ENCODE data around the gene HDGFL2.

The HDGFL2 gene

DNA sequence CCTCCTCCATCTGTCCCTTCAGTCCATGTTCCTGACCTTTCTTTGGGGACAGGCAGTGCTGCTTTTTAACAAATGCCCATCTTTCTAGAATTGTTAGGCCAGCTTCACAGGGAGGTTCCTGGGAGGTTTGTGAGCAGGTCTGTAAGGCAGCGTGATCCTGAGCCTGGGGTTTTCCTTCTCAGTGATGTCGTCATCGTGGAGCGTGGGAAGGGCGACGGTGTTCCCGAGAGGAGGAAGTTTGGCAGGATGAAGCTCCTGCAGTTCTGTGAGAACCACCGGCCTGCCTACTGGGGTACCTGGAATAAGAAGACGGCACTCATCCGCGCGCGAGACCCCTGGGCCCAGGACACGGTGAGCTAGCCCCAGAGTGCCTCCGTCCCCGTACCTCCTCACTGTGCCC is 42.8 kb upstream of the HDGFL2 start:
- no peaks in the 10 kb centered on the region for H3K9me3 ChIP-seq (ENCODE audit: control insufficient read depth, insufficient read depth, low read depth, low read length)
- H3K4me3 ChIP-seq (ENCODE audit: low read depth, low read length): no peak overlapping the region
- CTCF ChIA-PET: interaction anchor here (1.2 kb wide), 1 partner anchor 13 kb away, joined by 3 read pairs; no protein-coding TSS in a partner anchor
- H3K4me1 ChIP-seq (ENCODE audit: control insufficient read depth, insufficient read depth, low read length): no peaks in the 10 kb centered on the region
- POLR2A ChIA-PET: interaction anchor here (0.5 to 1.6 kb wide), 3 partner anchors 12 to 48 kb away, joined by 4 to 8 read pairs (median 4); no protein-coding TSS in a partner anchor
- H3K27ac ChIP-seq (ENCODE audit: extremely low read depth, low read depth, low read length): no peak overlapping the region
- peaks cover 61 to 87% of the 10 kb centered on the region in 2 experiments for H3K36me3 ChIP-seq (ENCODE audit: control insufficient read depth in 2 of 2, insufficient read depth in 1 of 2, low read length in 2 of 2)
- TF ChIP-seq, protein P1, sequence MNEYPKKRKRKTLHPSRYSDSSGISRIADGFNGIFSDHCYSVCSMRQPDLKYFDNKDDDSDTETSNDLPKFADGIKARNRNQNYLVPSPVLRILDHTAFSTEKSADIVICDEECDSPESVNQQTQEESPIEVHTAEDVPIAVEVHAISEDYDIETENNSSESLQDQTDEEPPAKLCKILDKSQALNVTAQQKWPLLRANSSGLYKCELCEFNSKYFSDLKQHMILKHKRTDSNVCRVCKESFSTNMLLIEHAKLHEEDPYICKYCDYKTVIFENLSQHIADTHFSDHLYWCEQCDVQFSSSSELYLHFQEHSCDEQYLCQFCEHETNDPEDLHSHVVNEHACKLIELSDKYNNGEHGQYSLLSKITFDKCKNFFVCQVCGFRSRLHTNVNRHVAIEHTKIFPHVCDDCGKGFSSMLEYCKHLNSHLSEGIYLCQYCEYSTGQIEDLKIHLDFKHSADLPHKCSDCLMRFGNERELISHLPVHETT (tag by site-specific recombination; IDR thresholded peaks at IDR 0.05): no peak
- TF ChIP-seq ZNF112 (tag by site-specific recombination; IDR thresholded peaks at IDR 0.05) (no peak), ZNF114 (tag by site-specific recombination; IDR thresholded peaks at IDR 0.05) (no peak), WT1 (tag by site-specific recombination; IDR thresholded peaks at IDR 0.05) (no peak), GLIS2 (tag by site-specific recombination; IDR thresholded peaks at IDR 0.05) (no peak), ZNF521 (tag by site-specific recombination; IDR thresholded peaks at IDR 0.05) (no peak), FEZF1 (tag by site-specific recombination; IDR thresholded peaks at IDR 0.05) (no peak), ZNF654 (tag by site-specific recombination; IDR thresholded peaks at IDR 0.05; ENCODE audit: low read depth) (no peak), ZNF169 (tag by site-specific recombination; IDR thresholded peaks at IDR 0.05) (no peak), ZSCAN30 (tag by site-specific recombination; IDR thresholded peaks at IDR 0.05) (no peak), ZBTB17 (tag by site-specific recombination; IDR thresholded peaks at IDR 0.05) (no peak), ZNF157 (tag by site-specific recombination; IDR thresholded peaks at IDR 0.05) (no peak), ZFHX2 (tag by site-specific recombination; conservative IDR thresholded peaks at IDR 0.05) (no peak), ZNF341 (tag by site-specific recombination; IDR thresholded peaks at IDR 0.05; ENCODE audit: low read depth) (no peak), ZNF221 (tag by site-specific recombination; IDR thresholded peaks at IDR 0.05; ENCODE audit: borderline replicate concordance) (no peak), SP7 (tag by site-specific recombination; IDR thresholded peaks at IDR 0.05) (no peak)
- TF ChIP-seq, protein P2, sequence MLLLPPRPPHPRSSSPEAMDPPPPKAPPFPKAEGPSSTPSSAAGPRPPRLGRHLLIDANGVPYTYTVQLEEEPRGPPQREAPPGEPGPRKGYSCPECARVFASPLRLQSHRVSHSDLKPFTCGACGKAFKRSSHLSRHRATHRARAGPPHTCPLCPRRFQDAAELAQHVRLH (tag by site-specific recombination; IDR thresholded peaks at IDR 0.05): no peak
- TF ChIP-seq, protein P3, sequence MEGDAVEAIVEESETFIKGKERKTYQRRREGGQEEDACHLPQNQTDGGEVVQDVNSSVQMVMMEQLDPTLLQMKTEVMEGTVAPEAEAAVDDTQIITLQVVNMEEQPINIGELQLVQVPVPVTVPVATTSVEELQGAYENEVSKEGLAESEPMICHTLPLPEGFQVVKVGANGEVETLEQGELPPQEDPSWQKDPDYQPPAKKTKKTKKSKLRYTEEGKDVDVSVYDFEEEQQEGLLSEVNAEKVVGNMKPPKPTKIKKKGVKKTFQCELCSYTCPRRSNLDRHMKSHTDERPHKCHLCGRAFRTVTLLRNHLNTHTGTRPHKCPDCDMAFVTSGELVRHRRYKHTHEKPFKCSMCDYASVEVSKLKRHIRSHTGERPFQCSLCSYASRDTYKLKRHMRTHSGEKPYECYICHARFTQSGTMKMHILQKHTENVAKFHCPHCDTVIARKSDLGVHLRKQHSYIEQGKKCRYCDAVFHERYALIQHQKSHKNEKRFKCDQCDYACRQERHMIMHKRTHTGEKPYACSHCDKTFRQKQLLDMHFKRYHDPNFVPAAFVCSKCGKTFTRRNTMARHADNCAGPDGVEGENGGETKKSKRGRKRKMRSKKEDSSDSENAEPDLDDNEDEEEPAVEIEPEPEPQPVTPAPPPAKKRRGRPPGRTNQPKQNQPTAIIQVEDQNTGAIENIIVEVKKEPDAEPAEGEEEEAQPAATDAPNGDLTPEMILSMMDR (tag by site-specific recombination; IDR thresholded peaks at IDR 0.05): no peak
- TF ChIP-seq, protein P4, sequence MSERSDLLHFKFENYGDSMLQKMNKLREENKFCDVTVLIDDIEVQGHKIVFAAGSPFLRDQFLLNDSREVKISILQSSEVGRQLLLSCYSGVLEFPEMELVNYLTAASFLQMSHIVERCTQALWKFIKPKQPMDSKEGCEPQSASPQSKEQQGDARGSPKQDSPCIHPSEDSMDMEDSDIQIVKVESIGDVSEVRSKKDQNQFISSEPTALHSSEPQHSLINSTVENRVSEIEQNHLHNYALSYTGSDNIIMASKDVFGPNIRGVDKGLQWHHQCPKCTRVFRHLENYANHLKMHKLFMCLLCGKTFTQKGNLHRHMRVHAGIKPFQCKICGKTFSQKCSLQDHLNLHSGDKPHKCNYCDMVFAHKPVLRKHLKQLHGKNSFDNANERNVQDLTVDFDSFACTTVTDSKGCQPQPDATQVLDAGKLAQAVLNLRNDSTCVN (tag by site-specific recombination; optimal IDR thresholded peaks at IDR 0.05): no peak

DNA sequence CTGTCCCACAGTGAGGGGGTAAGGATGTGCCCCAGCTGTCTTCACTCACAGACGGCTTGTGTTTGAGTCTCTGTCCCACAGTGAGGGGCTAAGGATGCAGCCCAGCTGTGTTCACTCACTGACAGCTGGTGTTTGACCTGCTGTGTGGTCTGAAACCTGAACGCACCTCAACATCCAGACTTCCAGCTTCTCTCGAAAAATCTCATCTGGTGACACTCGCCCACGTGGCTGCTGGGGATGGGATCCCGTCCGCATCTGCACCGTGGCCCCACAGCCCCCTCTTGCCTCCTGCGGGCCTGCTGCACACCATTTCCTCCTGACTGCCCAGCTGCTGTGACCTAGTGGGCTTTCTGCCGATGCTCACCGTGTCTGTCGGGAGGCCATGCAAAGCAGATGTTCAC is 42.3 kb upstream of the HDGFL2 start:
- no peaks in the 10 kb centered on the region for H3K9me3 ChIP-seq (ENCODE audit: control insufficient read depth, insufficient read depth, low read depth, low read length)
- H3K27ac ChIP-seq (ENCODE audit: extremely low read depth, low read depth, low read length): no peak overlapping the region
- CTCF ChIA-PET: interaction anchor here (1.2 kb wide), 1 partner anchor 14 kb away, joined by 3 read pairs; no protein-coding TSS in a partner anchor
- POLR2A ChIA-PET: interaction anchor here (0.8 to 1.6 kb wide), 2 partner anchors 13 to 20 kb away, joined by 4 to 8 read pairs; no protein-coding TSS in a partner anchor
- H3K36me3 ChIP-seq (ENCODE audit: control insufficient read depth in 2 of 2, insufficient read depth in 1 of 2, low read length in 2 of 2): peaks cover 60 to 87% of the 10 kb centered on the region in 2 experiments
- no peaks in the 10 kb centered on the region for H3K4me1 ChIP-seq (ENCODE audit: control insufficient read depth, insufficient read depth, low read length)
- TF ChIP-seq ZNF785 (tag by site-specific recombination; IDR thresholded peaks at IDR 0.05): no peak
- TF ChIP-seq ZNF24 (tag by site-specific recombination; IDR thresholded peaks at IDR 0.05): no peak
- TF ChIP-seq ZNF202 (tag by site-specific recombination; IDR thresholded peaks at IDR 0.05; ENCODE audit: borderline replicate concordance): no peak
- H3K4me3 ChIP-seq (ENCODE audit: low read depth, low read length): no peak overlapping the region

All from HEK293 (cell line).